GM23338 (cell line): ENCODE data around the gene SCLY. TPM values are rescaled to one million over a fixed set of nuclear protein-coding genes. Genes with fewer than 3 reads are reported as not detected.

ENCODE experiments used
- ATAC-seq: fragments of 200-7000 bp; cut with Tn5 transposase; 3 replicates; pipeline ENCODE4 v1.9.1; 2020
- DNase-seq: peaks from one replicate; pipeline ENCODE4 v3.0.0-alpha.2; 2015; ENCODE audit warnings: low spot score
- H2AFZ ChIP-seq: fragments of 200-600 bp; sonication (generic); 2 replicates; pipeline ENCODE4 v1.8.0; 2016; ENCODE audit warnings: antibody characterized with exemption, mild to moderate bottlenecking, moderate library complexity
- H3F3A ChIP-seq: fragments of 200-600 bp; sonication (generic); replicated peaks from 2 replicates; pipeline ENCODE4 v1.8.0; 2017; ENCODE audit warnings: antibody characterized with exemption, mixed run types, low read depth
- H3K27ac ChIP-seq: fragments of 200-600 bp; sonication (generic); 2 replicates; pipeline ENCODE4 v1.6.1; 2016; ENCODE audit warnings: low read depth
- H3K27me3 ChIP-seq: fragments of 200-600 bp; sonication (generic); 2 replicates; pipeline ENCODE4 v1.8.0; 2016; ENCODE audit warnings: mild to moderate bottlenecking, mixed run types, moderate library complexity; ENCODE audit not compliant: insufficient read depth
- H3K36me3 ChIP-seq: fragments of 200-600 bp; sonication (generic); 2 replicates; pipeline ENCODE4 v1.8.0; 2016; ENCODE audit warnings: mild to moderate bottlenecking; ENCODE audit not compliant: insufficient read depth
- H3K4me1 ChIP-seq: fragments of 200-600 bp; sonication (generic); 2 replicates; pipeline ENCODE4 v1.8.0; 2016; ENCODE audit warnings: mild to moderate bottlenecking, moderate library complexity; ENCODE audit not compliant: insufficient read depth
- H3K4me2 ChIP-seq: fragments of 200-600 bp; sonication (generic); 2 replicates; pipeline ENCODE4 v1.7.1; 2017; ENCODE audit warnings: mixed run types
- H3K4me3 ChIP-seq: fragments of 200-600 bp; sonication (generic); 2 replicates; pipeline ENCODE4 v1.6.1; 2016; ENCODE audit warnings: mixed run types
- H3K79me2 ChIP-seq: fragments of 200-600 bp; sonication (generic); replicated peaks from 2 replicates; pipeline ENCODE4 v1.8.0; 2017; ENCODE audit warnings: mild to moderate bottlenecking; ENCODE audit not compliant: insufficient read depth
- H3K9me2 ChIP-seq: fragments of 200-600 bp; sonication (generic); 2 replicates; pipeline ENCODE4 v1.8.0; 2017; ENCODE audit not compliant: insufficient read depth
- H4K20me1 ChIP-seq: fragments of 200-600 bp; sonication (generic); replicated peaks from 2 replicates; pipeline ENCODE4 v1.8.0; 2017; ENCODE audit warnings: mild to moderate bottlenecking; ENCODE audit not compliant: insufficient read depth
- H3K27ac Mint-ChIP-seq: 2 replicates; pipeline ENCODE4 v1.8.0; 2020; ENCODE audit warnings: inconsistent platforms, mild to moderate bottlenecking, moderate library complexity, mixed read lengths
- H3K27me3 Mint-ChIP-seq: 3 replicates; pipeline ENCODE4 v1.8.0; 2022; ENCODE audit warnings: low read depth, mild to moderate bottlenecking, moderate library complexity, mixed read lengths, inconsistent platforms; ENCODE audit not compliant: insufficient read depth, poor library complexity
- H3K36me3 Mint-ChIP-seq: 3 replicates; pipeline ENCODE4 v1.8.0; 2021; ENCODE audit warnings: low read depth, mild to moderate bottlenecking, inconsistent platforms, moderate library complexity, mixed read lengths
- H3K4me1 Mint-ChIP-seq: 3 replicates; pipeline ENCODE4 v1.8.0; 2020; ENCODE audit warnings: mild to moderate bottlenecking, inconsistent platforms, mixed read lengths
- H3K4me3 Mint-ChIP-seq: 3 replicates; pipeline ENCODE4 v1.8.0; 2021; ENCODE audit warnings: moderate library complexity, mild to moderate bottlenecking, inconsistent platforms, mixed read lengths
- H3K9me3 Mint-ChIP-seq: 3 replicates; pipeline ENCODE4 v1.8.0; 2020; ENCODE audit warnings: moderate library complexity, mild to moderate bottlenecking, inconsistent platforms, mixed read lengths
- CREB1 ChIP-seq: fragments of 250-450 bp; sonication (Bioruptor Pico); IDR thresholded peaks from 2 replicates; pipeline ENCODE4 v1.5.0; 2020; ENCODE audit warnings: low read depth, mild to moderate bottlenecking, moderate library complexity
- EZH2 ChIP-seq: fragments of 200-600 bp; sonication (generic); IDR thresholded peaks from one replicate; pipeline ENCODE4 v1.8.0; 2017; ENCODE audit warnings: antibody characterized with exemption, mild to moderate bottlenecking, low read depth; ENCODE audit not compliant: unreplicated experiment
- EZH2phosphoT487 ChIP-seq: fragments of 200-600 bp; sonication (generic); IDR thresholded peaks from one replicate; pipeline ENCODE4 v1.8.1; 2018; ENCODE audit warnings: antibody characterized with exemption; ENCODE audit not compliant: unreplicated experiment
- JUNB ChIP-seq: IDR thresholded peaks from one replicate; pipeline ENCODE4 v1.6.1; 2016; ENCODE audit warnings: antibody characterized with exemption; ENCODE audit not compliant: unreplicated experiment
- NANOG ChIP-seq: IDR thresholded peaks from 2 replicates; pipeline ENCODE4 v1.6.1; 2016; ENCODE audit warnings: antibody characterized with exemption, borderline replicate concordance
- POLR2AphosphoS5 ChIP-seq: IDR thresholded peaks from 2 replicates; pipeline ENCODE4 v1.6.1; 2016; ENCODE audit warnings: antibody characterized with exemption, low read depth
- STAT1 ChIP-seq: IDR thresholded peaks from one replicate; pipeline ENCODE4 v1.6.1; 2016; ENCODE audit warnings: antibody characterized with exemption; ENCODE audit not compliant: unreplicated experiment
- ZNF114 ChIP-seq: fragments of 250-450 bp; sonication (Bioruptor Pico); IDR thresholded peaks from 2 replicates; pipeline ENCODE4 v1.5.0; 2020; ENCODE audit warnings: mild to moderate bottlenecking, moderate library complexity
- ZNF331 ChIP-seq: fragments of 250-450 bp; sonication (Bioruptor Pico); IDR thresholded peaks from 2 replicates; pipeline ENCODE4 v1.5.0; 2020; ENCODE audit warnings: low read depth, mild to moderate bottlenecking, moderate library complexity
- polyA plus RNA-seq: library from polyadenylated mRNA; unstranded; fragments of >200 nt; fragmentation: Nextera tagmentation; extraction: Ambion mirVana; gene quantifications from 2 replicates; pipeline ENCODE4 v1.2.1, GENCODE V29; 2016
- total RNA-seq: library from RNA; depleted of rRNA; stranded (reverse); fragments of >200 nt; shearing (Covaris generic); gene quantifications from 2 replicates; pipeline ENCODE4 v1.2.3, GENCODE V29; 2014
- TF ChIP-seq, protein P1 (sequence below), 2 experiments: fragments of 200-600 bp in 1 of 2; sonication (generic) in 1 of 2; conservative IDR thresholded peaks; 2 replicates each; pipeline versions ENCODE4 v1.5.1 to v1.6.1; 2016 to 2017; ENCODE audit warnings: antibody characterized with exemption in 2 of 2, low read depth in 2 of 2, mild to moderate bottlenecking in 2 of 2, moderate library complexity in 1 of 2
- TF ChIP-seq, protein P2 (sequence below): IDR thresholded peaks from 2 replicates; pipeline ENCODE4 v1.6.1; 2016; ENCODE audit warnings: antibody characterized with exemption
- TF ChIP-seq, protein P3 (sequence below): IDR thresholded peaks from one replicate; pipeline ENCODE4 v1.6.1; 2018; ENCODE audit warnings: antibody characterized with exemption; ENCODE audit not compliant: unreplicated experiment
- TF ChIP-seq, protein P4 (sequence below): fragments of 250-450 bp; sonication (Bioruptor Pico); IDR thresholded peaks from 2 replicates; pipeline ENCODE4 v1.5.0; 2020; ENCODE audit warnings: mild to moderate bottlenecking, moderate library complexity

The SCLY gene
- total and polyA plus RNA-seq, 2 experiments from 2014 or later: 57.2 to 80.3 TPM

DNA sequence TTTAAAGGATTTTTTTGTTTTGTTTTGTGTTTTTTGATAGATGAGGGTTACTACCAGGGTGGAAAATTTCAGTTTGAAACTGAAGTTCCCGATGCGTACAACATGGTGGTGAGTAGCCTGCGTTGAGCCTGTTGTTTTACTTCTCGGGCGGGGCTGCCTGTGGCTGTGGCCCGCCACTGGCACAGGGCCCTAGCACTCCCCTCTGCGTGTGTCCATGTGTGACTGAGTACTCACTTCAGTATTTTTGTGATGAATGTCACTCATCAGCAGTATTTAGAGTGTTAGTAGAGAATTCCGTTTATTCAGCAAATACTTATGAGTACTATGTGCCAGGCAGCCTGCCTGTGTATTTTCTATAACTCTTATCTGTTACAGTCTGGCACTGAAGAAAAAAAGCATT is 44.3 kb upstream of the SCLY start:
- Histone ChIP-seq H3K4me1 (no peaks in the 10 kb centered on the region), H3K36me3 (no peaks in the 10 kb centered on the region), H3K9me2 (no peaks in the 10 kb centered on the region), H3K4me2 (no peak overlapping the region), H3K27me3 (no peaks in the 10 kb centered on the region), H3F3A (no peaks in the 10 kb centered on the region), H3K4me3 (no peak overlapping the region), H2AFZ (no peak overlapping the region), H3K79me2 (peaks cover 4% of the 10 kb centered on the region), H3K27ac (no peak overlapping the region), H4K20me1 (peaks cover 4% of the 10 kb centered on the region; the same call in 1 of the 2 replicates)
- H3K9me3 Mint-ChIP-seq: no peaks in the 10 kb centered on the region
- H3K4me3 Mint-ChIP-seq: no peak overlapping the region
- H3K27me3 Mint-ChIP-seq: peaks cover 2% of the 10 kb centered on the region
- no peak for DNase-seq
- no peak overlapping the region for H3K27ac Mint-ChIP-seq
- ATAC-seq: no peak
- H3K36me3 Mint-ChIP-seq: peaks cover 6% of the 10 kb centered on the region; the same call in 1 of the 3 replicates
- TF ChIP-seq, protein P1, sequence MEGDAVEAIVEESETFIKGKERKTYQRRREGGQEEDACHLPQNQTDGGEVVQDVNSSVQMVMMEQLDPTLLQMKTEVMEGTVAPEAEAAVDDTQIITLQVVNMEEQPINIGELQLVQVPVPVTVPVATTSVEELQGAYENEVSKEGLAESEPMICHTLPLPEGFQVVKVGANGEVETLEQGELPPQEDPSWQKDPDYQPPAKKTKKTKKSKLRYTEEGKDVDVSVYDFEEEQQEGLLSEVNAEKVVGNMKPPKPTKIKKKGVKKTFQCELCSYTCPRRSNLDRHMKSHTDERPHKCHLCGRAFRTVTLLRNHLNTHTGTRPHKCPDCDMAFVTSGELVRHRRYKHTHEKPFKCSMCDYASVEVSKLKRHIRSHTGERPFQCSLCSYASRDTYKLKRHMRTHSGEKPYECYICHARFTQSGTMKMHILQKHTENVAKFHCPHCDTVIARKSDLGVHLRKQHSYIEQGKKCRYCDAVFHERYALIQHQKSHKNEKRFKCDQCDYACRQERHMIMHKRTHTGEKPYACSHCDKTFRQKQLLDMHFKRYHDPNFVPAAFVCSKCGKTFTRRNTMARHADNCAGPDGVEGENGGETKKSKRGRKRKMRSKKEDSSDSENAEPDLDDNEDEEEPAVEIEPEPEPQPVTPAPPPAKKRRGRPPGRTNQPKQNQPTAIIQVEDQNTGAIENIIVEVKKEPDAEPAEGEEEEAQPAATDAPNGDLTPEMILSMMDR (conservative IDR thresholded peaks at IDR 0.05; ENCODE audit: low read depth in 2 of 2): no peak
- TF ChIP-seq ZNF331 (CRISPR knock-in tag) (no peak), ZNF114 (CRISPR knock-in tag) (no peak), EZH2 (no peak), CREB1 (no peak), STAT1 (no peak), JUNB (no peak), NANOG (no peak), POLR2AphosphoS5 (no peak), EZH2phosphoT487 (no peak)
- TF ChIP-seq, protein P2, sequence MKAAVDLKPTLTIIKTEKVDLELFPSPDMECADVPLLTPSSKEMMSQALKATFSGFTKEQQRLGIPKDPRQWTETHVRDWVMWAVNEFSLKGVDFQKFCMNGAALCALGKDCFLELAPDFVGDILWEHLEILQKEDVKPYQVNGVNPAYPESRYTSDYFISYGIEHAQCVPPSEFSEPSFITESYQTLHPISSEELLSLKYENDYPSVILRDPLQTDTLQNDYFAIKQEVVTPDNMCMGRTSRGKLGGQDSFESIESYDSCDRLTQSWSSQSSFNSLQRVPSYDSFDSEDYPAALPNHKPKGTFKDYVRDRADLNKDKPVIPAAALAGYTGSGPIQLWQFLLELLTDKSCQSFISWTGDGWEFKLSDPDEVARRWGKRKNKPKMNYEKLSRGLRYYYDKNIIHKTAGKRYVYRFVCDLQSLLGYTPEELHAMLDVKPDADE: no peak
- TF ChIP-seq, protein P3, sequence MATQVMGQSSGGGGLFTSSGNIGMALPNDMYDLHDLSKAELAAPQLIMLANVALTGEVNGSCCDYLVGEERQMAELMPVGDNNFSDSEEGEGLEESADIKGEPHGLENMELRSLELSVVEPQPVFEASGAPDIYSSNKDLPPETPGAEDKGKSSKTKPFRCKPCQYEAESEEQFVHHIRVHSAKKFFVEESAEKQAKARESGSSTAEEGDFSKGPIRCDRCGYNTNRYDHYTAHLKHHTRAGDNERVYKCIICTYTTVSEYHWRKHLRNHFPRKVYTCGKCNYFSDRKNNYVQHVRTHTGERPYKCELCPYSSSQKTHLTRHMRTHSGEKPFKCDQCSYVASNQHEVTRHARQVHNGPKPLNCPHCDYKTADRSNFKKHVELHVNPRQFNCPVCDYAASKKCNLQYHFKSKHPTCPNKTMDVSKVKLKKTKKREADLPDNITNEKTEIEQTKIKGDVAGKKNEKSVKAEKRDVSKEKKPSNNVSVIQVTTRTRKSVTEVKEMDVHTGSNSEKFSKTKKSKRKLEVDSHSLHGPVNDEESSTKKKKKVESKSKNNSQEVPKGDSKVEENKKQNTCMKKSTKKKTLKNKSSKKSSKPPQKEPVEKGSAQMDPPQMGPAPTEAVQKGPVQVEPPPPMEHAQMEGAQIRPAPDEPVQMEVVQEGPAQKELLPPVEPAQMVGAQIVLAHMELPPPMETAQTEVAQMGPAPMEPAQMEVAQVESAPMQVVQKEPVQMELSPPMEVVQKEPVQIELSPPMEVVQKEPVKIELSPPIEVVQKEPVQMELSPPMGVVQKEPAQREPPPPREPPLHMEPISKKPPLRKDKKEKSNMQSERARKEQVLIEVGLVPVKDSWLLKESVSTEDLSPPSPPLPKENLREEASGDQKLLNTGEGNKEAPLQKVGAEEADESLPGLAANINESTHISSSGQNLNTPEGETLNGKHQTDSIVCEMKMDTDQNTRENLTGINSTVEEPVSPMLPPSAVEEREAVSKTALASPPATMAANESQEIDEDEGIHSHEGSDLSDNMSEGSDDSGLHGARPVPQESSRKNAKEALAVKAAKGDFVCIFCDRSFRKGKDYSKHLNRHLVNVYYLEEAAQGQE: no peak
- TF ChIP-seq, protein P4, sequence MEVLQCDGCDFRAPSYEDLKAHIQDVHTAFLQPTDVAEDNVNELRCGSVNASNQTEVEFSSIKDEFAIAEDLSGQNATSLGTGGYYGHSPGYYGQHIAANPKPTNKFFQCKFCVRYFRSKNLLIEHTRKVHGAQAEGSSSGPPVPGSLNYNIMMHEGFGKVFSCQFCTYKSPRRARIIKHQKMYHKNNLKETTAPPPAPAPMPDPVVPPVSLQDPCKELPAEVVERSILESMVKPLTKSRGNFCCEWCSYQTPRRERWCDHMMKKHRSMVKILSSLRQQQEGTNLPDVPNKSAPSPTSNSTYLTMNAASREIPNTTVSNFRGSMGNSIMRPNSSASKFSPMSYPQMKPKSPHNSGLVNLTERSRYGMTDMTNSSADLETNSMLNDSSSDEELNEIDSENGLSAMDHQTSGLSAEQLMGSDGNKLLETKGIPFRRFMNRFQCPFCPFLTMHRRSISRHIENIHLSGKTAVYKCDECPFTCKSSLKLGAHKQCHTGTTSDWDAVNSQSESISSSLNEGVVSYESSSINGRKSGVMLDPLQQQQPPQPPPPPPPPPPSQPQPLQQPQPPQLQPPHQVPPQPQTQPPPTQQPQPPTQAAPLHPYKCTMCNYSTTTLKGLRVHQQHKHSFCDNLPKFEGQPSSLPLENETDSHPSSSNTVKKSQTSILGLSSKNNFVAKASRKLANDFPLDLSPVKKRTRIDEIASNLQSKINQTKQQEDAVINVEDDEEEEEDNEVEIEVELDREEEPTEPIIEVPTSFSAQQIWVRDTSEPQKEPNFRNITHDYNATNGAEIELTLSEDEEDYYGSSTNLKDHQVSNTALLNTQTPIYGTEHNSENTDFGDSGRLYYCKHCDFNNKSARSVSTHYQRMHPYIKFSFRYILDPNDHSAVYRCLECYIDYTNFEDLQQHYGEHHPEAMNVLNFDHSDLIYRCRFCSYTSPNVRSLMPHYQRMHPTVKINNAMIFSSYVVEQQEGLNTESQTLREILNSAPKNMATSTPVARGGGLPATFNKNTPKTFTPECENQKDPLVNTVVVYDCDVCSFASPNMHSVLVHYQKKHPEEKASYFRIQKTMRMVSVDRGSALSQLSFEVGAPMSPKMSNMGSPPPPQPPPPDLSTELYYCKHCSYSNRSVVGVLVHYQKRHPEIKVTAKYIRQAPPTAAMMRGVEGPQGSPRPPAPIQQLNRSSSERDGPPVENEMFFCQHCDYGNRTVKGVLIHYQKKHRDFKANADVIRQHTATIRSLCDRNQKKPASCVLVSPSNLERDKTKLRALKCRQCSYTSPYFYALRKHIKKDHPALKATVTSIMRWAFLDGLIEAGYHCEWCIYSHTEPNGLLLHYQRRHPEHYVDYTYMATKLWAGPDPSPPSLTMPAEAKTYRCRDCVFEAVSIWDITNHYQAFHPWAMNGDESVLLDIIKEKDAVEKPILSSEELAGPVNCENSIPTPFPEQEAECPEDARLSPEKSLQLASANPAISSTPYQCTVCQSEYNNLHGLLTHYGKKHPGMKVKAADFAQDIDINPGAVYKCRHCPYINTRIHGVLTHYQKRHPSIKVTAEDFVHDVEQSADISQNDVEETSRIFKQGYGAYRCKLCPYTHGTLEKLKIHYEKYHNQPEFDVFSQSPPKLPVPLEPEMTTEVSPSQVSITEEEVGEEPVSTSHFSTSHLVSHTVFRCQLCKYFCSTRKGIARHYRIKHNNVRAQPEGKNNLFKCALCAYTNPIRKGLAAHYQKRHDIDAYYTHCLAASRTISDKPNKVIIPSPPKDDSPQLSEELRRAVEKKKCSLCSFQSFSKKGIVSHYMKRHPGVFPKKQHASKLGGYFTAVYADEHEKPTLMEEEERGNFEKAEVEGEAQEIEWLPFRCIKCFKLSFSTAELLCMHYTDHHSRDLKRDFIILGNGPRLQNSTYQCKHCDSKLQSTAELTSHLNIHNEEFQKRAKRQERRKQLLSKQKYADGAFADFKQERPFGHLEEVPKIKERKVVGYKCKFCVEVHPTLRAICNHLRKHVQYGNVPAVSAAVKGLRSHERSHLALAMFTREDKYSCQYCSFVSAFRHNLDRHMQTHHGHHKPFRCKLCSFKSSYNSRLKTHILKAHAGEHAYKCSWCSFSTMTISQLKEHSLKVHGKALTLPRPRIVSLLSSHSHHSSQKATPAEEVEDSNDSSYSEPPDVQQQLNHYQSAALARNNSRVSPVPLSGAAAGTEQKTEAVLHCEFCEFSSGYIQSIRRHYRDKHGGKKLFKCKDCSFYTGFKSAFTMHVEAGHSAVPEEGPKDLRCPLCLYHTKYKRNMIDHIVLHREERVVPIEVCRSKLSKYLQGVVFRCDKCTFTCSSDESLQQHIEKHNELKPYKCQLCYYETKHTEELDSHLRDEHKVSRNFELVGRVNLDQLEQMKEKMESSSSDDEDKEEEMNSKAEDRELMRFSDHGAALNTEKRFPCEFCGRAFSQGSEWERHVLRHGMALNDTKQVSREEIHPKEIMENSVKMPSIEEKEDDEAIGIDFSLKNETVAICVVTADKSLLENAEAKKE (CRISPR knock-in tag): no peak
- no peaks in the 10 kb centered on the region for H3K4me1 Mint-ChIP-seq
